Activated T-cell treated with anti-CD3 and anti-CD28 coated beads for 48 hours (primary cell): ENCODE results near the gene GNAI3.

Source experiments
- DNase-seq: peaks from one replicate; pipeline ENCODE4 v3.0.0-alpha.2; 2020; ENCODE audit warnings: low read depth

GNAI3 gene

GRCh38 chr1:109548321-109549267 is at the start of gene GNAI3:
TSS of gene GNAI3 (plus strand) at chr1:109548615. CDS start at chr1:109548721, 106 bp downstream.
- DNase-seq = peak; percentile 89

GRCh38 chr1:109499081-109499480 is 49.3 kb upstream of the GNAI3 start:
- DNase-seq = no peak

- peak; percentile 51 for DNase-seq
These were observed 48.5 kb upstream of the GNAI3 start for GRCh38 chr1:109499661-109500536.

- no peak for DNase-seq
These were observed 47.5 kb upstream of the GNAI3 start for GRCh38 chr1:109500941-109501381.

- no peak for DNase-seq
These were observed 46.6 kb upstream of the GNAI3 start for GRCh38 chr1:109501644-109502363.

GRCh38 chr1:109502364-109502851 is 46.0 kb upstream of the GNAI3 start:
- no peak for DNase-seq

- no peak for DNase-seq
These were observed 44.5 kb upstream of the GNAI3 start for GRCh38 chr1:109503935-109504334.

- no peak for DNase-seq
These were observed 43.4 kb upstream of the GNAI3 start for GRCh38 chr1:109504974-109505373.

GRCh38 chr1:109508001-109508872 is 40.2 kb upstream of the GNAI3 start:
- DNase-seq = no peak

- no peak for DNase-seq
These were observed 39.6 kb upstream of the GNAI3 start for GRCh38 chr1:109508873-109509175.

- DNase-seq = peak; percentile 62
These were observed 39.0 kb upstream of the GNAI3 start, which contains the start of gene AMIGO1 for GRCh38 chr1:109509176-109510134. TSS of gene AMIGO1 (minus strand) at chr1:109509727. CDS start at chr1:109508912, 815 bp downstream.

GRCh38 chr1:109513110-109513710 is 35.2 kb upstream of the GNAI3 start:
- no peak for DNase-seq

- no peak for DNase-seq
These were observed 33.6 kb upstream of the GNAI3 start for GRCh38 chr1:109514846-109515245.

GRCh38 chr1:109516872-109517271 is 31.5 kb upstream of the GNAI3 start:
- no peak for DNase-seq

GRCh38 chr1:109517337-109517736 is 31.1 kb upstream of the GNAI3 start:
- DNase-seq = no peak

- no peak for DNase-seq
These were observed 27.1 kb upstream of the GNAI3 start for GRCh38 chr1:109521002-109521951.

- DNase-seq = no peak
These were observed 26.4 kb upstream of the GNAI3 start for GRCh38 chr1:109522026-109522425.

GRCh38 chr1:109523706-109524105 is 24.7 kb upstream of the GNAI3 start:
- DNase-seq = no peak
